Activated T-cell treated with anti-CD3 and anti-CD28 coated beads for 48 hours (primary cell): Measurements from ENCODE around the gene MAN2A2.
"Not testable (repeated sequence)": the region's sequence is repeated elsewhere in the genome, so short reads cannot be mapped to it uniquely, and the experiment has no call there.

Experiments used
- DNase-seq: peaks from one replicate; pipeline ENCODE4 v3.0.0-alpha.2; 2020; ENCODE audit warnings: low read depth

The MAN2A2 gene

DNA sequence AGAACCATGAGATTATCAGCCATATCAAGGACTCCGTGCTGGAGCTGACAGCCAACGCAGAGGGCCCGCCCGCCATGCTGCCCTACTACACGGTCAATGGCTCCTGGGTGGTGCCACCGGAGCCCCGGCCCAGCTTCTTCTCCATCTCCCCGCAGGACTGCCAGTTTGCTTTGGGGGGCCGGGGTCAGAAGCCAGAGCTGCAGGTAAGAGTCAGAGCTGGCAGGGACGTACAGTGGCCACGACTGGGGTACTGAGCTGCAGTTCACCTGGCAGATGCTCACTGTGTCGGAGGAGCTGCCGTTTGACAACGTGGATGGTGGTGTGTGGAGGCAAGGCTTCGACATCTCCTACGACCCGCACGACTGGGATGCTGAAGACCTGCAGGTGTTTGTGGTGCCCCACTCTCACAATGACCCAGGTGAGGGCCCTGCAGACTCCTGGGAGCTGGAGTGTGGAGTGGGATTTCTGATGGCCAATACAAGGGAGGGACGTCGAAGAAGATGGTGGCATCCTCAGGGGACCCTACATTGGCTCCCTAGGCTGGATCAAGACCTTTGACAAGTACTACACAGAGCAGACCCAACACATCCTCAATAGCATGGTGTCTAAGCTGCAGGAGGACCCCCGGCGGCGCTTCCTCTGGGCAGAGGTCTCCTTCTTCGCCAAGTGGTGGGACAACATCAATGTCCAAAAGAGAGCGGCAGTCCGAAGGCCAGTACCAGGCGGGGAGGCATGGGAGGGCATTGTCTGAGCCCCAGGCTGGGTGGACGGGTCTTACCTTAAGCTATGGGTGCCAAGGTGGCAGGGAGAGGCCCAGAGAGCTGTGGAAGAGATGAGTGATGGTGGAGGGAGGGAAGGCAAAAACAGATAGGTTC, 2.4 kb downstream of the MAN2A2 start:
- DNase-seq: no peak

DNA sequence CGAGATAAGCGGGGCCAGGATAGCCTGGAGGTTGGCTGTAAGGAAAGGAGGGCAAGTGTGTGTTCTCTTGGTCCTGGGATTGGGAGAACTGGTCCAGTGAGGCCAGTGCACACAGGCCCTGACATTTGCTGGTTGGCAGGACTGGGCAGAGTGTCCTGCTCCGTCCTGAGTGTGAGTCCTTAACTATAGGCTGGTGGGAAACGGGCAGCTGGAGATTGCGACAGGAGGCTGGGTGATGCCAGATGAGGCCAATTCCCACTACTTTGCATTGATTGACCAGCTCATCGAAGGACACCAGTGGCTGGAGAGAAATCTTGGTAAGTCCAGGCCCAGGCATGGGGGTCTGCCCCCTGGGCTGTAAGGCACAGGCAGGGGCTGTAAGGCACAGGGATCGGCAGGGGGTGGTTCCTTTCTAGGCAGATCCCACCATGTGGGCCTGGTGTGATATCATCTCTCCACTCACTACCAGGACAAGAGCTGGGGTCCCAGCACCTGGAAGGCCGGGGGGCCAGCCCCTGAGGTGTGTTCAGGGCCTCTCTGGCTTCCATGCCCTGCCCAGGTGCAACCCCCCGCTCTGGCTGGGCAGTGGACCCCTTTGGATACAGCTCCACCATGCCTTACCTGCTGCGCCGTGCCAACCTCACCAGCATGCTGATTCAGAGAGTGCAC, 3.2 kb downstream of the MAN2A2 start:
- no peak for DNase-seq

DNA sequence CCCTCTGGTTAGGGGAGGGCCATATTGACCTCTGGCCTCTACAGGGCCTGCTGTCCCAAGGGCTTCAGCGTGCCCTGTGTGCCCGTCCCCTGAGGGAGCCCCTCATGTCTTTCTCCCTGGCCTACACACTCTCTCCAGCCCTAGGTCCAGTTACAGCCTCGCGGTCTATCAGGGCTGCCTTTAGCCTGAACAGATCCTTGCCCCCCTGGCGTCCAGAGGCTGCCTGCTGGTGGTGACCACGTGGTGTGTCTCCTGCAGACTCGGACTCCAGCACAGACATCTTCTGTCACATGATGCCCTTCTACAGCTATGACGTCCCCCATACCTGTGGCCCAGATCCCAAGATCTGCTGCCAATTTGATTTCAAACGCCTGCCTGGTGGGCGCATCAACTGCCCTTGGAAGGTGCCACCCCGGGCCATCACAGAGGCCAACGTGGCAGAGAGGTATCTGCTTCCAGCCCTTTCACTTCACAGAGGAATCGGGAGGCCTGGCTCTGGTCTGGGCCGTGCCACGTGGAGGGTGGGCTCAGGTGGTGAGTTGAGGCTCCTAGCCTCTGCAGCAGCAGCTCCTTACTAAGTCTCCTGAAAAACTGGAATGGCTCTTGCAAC, 4.1 kb downstream of the MAN2A2 start:
- DNase-seq: no peak

DNA sequence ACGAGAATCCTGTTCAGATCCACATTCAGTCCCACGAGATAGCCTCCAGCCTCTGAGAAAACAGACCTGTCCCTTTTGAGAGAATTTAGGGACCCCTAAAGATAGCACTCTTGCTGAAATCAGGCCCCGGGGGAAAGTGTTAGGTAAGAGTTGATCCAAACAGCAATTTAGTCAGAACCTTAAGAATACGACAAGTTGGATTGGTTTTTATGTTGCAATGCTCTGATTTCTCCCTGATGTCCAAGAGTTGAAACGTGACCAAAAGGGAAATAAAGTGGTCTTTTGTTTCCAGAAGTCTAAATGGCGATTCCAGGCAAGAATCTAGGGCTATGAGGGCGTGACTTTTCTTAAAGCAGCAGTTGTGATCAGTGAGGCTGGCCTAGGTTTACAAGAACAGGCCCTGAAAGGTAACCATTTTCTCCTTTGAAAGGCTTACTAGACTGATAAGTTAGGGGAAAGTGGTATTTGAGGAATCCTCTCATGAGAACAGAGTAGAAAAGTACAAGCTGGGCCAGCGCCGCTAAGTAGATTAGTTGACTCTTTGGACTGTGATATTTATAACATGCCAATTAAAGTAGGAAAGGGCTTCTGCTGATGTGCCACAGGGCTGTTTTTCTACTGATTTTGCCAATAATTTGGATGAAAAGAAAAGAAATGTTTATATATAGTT, 4.9 kb downstream of the MAN2A2 start:
- no peak for DNase-seq

DNA sequence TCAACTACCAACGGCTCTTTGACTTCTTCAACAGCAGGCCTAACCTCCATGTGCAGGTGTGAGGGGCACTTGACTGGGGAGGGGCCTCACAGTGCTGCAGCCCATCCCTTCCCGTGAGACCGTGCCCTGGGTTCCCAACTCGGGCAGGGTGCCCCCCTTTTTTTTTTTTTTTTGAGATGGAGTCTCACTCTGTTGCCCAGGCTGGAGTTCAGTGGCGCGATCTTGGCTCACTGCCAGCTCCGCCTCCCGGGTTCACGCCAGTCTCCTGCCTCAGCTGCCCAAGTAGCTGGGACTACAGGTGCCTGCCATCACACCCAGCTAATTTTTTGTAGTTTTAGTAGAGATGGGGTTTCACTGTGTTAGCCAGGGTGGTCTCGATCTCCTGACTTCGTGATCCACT, 6.3 kb downstream of the MAN2A2 start:
- not testable (repeated sequence) for DNase-seq

DNA sequence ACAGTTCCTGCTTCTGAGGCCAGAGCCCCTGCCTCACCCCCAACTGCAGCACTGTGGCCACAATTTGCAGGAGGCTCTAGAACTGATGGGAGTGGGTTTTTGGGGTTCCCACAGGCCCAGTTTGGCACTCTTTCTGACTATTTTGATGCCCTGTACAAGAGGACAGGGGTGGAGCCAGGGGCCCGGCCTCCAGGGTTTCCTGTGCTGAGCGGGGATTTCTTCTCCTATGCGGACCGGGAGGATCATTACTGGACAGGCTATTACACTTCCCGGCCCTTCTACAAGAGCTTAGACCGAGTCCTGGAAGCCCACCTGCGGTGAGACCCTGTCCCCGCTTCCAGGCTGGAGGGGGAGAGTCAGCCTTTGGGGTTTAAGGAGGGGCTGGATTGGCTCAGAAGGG, 6.9 kb downstream of the MAN2A2 start:
- DNase-seq: no peak

DNA sequence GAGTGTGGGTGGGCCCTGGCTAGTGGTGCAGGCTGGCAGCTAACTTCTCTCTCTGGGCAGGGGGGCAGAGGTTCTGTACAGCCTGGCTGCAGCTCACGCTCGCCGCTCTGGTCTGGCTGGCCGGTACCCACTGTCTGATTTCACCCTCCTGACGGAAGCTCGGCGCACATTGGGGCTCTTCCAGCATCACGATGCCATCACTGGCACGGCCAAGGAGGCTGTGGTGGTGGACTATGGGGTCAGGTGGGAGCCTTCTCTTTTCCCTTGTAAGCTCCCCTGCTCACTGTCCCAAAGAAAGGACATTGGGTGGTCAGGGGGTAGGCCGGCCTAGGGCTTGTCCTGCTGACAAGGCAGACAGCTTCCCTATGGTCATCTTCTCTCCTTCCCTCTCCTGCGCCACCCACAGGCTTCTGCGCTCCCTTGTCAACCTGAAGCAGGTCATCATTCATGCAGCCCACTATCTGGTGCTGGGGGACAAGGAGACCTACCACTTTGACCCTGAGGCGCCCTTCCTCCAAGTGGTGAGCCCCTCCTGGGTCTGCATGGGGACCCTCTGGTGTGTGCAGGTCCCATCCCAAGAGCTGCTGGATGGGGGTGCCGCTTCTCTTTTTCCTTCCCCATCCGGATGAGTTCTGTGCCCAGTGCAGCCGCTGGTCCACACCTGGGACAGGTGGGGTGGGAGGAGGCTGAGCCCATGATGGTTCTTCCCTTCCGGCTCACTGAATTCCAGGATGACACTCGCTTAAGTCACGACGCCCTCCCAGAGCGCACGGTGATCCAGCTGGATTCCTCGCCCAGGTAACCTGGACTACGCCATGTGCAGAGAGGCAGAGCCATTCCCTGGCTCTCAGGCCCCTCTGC, 7.6 kb downstream of the MAN2A2 start:
- DNase-seq: no peak

DNA sequence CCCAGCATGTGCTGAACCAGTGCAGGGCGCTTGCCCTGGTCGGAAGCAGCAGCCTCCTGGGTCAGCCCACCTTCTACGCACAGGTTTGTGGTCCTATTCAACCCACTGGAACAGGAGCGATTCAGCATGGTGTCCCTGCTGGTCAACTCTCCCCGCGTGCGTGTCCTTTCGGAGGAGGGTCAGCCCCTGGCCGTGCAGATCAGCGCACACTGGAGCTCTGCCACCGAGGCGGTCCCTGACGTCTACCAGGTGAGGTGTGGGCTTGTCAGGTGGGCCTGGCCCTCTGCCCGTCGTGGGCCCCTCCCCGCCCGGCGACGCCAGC, 8.2 kb downstream of the MAN2A2 start:
- no peak for DNase-seq

DNA sequence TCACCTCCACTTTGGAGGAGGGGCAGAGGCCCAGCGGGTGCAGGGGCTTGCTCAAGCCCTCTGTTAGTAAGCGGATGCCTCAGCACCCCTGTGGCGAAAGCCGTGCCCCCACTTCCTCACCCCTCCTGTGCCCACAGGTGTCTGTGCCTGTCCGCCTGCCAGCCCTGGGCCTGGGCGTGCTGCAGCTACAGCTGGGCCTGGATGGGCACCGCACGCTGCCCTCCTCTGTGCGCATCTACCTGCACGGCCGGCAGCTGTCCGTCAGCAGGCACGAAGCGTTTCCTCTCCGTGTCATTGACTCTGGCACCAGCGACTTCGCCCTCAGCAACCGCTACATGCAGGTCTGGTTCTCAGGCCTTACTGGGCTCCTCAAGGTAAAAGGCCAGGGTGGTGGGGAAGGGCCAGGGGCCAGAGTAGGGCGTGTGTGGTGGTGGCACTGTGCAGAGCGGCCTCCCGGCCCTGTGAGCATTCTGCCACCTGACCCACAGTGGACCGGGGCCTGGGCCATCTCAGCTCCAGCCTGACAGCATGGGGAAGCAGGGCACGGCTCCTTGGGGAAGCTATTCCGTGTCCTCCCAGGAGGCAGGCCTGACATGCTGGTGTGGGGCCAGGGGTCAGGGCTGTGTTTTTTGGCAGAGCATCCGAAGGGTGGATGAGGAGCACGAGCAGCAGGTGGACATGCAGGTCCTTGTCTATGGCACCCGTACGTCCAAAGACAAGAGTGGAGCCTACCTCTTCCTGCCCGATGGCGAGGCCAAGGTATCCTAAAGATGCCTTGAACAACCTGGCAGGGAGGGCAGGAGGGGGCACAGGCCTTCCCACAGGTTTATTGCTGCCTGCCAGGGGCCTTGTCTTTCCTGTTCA, 9.0 kb downstream of the MAN2A2 start:
- DNase-seq: no peak

DNA sequence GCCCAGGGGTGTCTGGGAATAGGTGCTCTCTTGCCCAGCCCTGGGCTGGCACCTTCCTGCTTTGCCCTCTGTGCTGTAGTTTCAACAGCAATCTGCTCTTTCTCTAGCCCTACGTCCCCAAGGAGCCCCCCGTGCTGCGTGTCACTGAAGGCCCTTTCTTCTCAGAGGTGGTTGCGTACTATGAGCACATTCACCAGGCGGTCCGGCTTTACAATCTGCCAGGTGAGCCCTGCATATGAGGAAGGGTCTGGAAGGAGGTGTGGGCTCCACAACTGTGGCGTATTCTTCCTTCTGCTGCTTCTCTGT, 9.6 kb downstream of the MAN2A2 start:
- no peak for DNase-seq

DNA sequence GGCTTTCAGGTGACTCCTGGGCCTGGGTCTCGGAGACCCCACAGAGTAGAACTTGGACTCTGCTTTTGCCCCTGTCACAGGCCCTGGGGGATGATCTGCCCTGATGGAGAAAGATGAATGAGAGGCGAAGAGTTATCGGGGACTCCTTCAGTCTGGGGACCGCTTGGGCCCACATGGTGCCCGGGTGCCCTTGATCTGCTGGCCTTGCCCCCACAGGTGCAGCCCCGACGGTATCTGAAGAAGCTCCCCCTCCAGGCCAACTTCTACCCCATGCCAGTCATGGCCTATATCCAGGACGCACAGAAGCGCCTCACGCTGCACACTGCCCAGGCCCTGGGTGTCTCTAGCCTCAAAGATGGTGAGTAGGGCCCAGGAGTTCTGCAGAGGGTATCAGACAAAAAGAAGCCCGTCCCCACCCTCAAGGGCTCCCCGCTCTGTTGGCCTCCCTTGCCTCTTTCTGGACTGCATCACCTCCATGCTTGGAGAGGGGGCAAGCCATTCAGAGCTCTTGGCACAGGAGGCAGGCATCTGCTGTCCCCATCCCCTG, 10.4 kb downstream of the MAN2A2 start:
- DNase-seq: no peak

DNA sequence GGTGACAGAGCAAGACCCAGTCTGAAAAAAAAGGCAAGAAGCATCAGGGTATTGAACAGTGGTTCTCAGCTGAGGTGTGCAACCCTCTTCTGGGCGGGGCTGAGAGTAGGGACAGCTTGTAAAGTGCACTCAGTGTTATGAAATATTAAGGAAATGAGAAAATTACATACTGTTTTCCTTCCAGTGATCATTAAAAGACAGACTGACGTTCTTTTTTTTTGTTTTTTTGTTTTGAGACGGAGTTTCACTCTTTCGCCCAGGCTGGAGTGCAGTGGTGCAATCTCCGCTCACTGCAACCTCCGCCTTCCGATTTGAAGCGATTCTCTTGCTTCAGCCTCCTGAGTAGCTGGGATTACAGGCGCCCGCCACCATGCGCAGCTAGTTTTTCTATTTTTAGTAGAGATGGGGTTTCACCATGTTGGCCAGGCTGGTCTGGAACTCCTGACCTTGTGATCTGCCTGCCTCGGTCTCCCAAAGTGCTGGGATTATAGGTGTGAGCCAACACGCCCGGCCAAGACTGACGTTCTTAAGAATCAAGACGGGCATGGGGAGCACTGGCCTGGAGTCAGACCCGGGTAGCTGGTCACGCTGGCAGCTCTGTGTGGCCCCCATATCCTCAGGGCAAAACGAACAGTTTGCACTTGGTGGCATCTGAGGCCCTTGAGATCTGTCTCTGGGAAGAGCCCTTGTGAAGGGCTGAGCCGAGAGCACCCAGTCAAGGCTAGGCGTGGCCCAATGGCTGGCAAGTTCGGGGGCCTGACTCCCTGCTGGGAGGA, 11.4 kb downstream of the MAN2A2 start:
- no peak for DNase-seq

DNA sequence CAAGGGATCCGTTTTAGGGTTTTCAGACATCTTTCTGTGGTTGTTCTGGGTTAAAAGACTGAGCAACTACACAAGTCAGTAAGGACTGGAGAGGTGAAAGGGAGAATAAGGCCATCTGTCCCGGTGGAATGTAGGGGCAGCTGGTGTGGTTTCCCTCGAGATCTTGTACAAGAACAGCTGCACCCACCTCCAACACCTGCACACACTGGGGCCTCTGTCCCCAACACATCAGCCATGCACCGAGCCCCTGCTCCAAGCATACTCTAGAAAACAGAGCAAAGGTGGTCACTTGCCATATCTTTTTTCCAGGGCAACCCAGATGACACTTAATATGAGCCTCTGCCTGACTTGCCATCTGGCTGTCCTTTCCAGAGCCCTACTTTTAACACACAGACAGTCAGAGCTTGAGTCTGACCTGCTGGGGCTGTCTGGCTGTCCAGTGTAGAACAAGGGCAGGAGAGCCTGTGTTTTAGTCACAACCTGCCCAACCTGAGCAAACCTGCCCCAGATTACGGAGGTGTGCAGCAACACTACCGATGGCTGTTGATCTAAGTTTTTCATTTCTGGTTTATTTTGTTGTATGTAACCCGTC, 12.2 kb downstream of the MAN2A2 start:
- DNase-seq: no peak

DNA sequence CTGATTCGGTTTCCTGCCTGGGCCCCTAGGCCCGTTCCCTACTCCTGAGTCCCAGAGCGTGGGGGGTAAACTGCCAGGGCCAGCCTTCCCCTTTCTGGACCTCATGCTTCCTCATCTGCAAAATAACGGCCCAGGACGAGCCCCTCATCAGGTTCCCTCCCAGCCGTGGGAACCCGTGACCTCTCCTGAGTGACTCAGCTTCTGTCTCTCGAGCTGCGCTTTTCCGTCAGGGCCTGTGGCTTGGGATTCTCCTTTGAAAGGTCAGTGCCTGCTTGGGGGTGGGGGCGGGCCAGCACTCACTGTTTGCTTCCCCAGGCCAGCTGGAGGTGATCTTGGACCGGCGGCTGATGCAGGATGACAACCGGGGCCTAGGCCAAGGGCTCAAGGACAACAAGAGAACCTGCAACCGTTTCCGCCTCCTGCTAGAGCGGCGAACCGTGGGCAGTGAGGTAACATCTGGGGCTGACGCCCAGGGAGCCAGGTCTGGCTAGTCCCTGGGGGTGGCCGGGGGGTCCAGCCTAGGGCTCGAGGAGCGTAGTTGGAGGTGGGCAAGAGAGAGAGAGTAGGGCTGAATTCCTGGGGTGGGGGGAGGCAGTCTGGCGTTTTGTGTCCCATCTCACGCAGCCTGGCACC, 12.8 kb downstream of the MAN2A2 start:
- no peak for DNase-seq

DNA sequence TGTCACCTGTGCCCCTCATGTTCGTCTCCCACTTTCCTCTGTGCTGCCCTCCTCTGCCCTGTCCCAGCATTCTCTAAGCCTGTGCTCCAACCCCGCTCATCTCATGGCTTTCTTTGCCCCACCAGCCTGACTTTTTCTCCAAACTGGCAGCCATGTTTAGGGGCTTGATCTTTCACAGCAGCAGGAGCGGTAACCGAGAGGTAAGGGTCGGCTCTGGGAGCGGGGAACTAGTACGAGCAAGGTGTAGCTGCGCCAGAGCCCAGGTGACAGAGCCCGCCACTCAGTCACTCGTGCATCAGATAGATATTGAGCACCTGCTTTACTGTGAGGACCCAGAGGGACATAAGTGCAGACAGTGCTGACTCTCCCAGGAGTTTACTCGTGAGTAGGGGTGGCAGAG, 13.4 kb downstream of the MAN2A2 start:
- no peak for DNase-seq

DNA sequence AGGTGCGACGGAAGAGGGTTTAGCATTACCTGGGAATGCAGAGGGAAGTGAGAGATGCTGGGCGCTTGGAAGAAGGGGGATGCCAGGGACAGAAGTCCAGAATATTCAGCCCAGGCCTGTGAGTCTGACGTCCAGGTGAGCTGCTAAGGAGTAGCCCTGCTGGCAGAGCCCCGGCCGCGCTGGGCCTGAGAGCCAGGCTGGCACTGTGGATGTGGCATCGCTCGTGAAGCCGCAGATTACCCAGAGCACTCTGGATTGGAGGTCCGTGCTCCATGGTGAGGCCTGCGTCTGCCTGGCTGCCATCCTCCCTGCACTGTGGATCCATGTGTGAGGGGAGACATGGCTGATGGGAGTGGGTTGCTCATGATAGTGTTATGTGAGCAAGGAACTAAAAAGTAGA, 14.5 kb downstream of the MAN2A2 start:
- DNase-seq: no peak

DNA sequence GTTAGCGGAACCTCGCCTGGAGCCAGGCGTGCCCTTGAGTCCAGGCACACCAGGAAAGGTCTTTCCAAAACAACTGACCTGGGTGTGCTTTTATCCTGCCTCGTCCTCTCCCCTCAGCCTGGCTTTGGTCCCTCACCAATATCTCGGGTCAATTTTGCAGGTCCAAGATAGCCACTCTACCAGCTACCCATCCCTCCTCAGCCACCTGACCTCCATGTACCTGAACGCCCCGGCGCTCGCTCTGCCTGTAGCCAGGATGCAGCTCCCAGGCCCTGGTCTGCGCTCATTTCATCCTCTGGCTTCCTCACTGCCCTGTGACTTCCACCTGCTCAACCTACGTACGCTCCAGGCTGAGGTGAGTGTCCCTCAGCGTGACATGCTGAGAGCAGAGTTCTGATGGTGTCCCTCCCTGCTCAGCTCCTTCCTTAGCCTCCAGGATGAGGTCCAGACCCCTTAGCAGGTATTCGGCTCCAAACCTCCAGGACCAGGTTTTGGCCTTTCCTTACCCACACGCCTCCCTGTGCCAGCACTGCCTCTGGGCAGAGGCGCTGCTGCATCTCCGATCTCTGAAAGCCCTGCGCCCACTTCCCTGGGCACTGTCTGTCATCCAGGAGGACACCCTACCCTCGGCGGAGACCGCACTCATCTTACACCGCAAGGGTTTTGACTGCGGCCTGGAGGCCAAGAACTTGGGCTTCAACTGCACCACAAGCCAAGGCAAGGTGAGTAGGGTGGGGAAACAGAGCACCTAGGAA, 15.1 kb downstream of the MAN2A2 start:
- DNase-seq: no peak

DNA sequence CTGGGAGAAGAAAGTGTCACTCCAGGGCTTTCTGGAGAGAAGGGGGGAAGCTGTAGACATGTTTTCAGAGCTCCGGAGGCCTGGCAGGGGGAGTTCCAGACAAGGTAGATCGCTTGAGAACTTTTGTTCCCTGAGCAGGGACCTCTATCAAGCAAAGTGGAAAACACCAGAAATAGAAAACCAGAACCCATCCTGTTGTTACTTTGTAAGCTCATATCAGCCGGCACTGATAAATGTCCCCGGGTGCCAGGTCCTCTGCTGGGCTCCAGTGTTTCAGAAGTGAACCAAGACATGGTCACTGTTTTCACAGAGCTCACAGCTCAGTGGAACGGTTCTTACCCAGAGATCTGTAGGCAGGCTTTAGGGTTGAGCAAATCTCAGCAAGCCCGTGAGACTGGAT, 15.7 kb downstream of the MAN2A2 start:
- DNase-seq: no peak
